WI38 (cell line): ENCODE results near the gene STAT3.
"Not testable (repeated sequence)": the region's sequence is repeated elsewhere in the genome, so short reads cannot be mapped to it uniquely, and the experiment has no call there.

Experiments
- H3K4me3 ChIP-seq: 2 replicates; pipeline ENCODE4 v1.5.1; 2011; ENCODE audit warnings: low read depth, mild to moderate bottlenecking, control low read depth, low read length
- CTCF ChIP-seq: IDR thresholded peaks from 2 replicates; pipeline ENCODE4 v1.5.1; 2012; ENCODE audit warnings: low read depth, mild to moderate bottlenecking, control low read depth, low read length

Gene STAT3

GRCh38 chr17:42407289-42407836 is 19.1 kb upstream of the STAT3 start:
- H3K4me3 ChIP-seq = no peak overlapping the region
- TF ChIP-seq CTCF = no peak

- H3K4me3 ChIP-seq = no peak overlapping the region
- TF ChIP-seq CTCF = no peak
Measured at GRCh38 chr17:42406615-42407288, 18.5 kb upstream of the STAT3 start.

GRCh38 chr17:42405963-42406495 is 17.8 kb upstream of the STAT3 start:
- no peak overlapping the region for H3K4me3 ChIP-seq
- TF ChIP-seq CTCF = peak; percentile 48

GRCh38 chr17:42405076-42405475 is 16.8 kb upstream of the STAT3 start:
- H3K4me3 ChIP-seq = no peak overlapping the region
- no peak for TF ChIP-seq CTCF

GRCh38 chr17:42404326-42405055 is 16.2 kb upstream of the STAT3 start:
- no peak for TF ChIP-seq CTCF
- no peak overlapping the region for H3K4me3 ChIP-seq

GRCh38 chr17:42403150-42403549 is 14.9 kb upstream of the STAT3 start:
- H3K4me3 ChIP-seq = no peak overlapping the region
- TF ChIP-seq CTCF = no peak

- no peak for TF ChIP-seq CTCF
- no peak overlapping the region for H3K4me3 ChIP-seq
Measured at GRCh38 chr17:42402117-42402516, 13.9 kb upstream of the STAT3 start.

GRCh38 chr17:42400844-42401375 is 12.7 kb upstream of the STAT3 start:
- H3K4me3 ChIP-seq = not testable (repeated sequence)
